SW 1271 (cell line): ENCODE results near the gene TRAFD1.
A peak's percentile ranks its signal among the peaks of the same experiment; 100 is the strongest.

ENCODE experiments used
- DNase-seq, 2 experiments: peaks; one replicate each; lab custom pipeline; 2025; lab: John Stamatoyannopoulos, UW

Gene TRAFD1

DNA sequence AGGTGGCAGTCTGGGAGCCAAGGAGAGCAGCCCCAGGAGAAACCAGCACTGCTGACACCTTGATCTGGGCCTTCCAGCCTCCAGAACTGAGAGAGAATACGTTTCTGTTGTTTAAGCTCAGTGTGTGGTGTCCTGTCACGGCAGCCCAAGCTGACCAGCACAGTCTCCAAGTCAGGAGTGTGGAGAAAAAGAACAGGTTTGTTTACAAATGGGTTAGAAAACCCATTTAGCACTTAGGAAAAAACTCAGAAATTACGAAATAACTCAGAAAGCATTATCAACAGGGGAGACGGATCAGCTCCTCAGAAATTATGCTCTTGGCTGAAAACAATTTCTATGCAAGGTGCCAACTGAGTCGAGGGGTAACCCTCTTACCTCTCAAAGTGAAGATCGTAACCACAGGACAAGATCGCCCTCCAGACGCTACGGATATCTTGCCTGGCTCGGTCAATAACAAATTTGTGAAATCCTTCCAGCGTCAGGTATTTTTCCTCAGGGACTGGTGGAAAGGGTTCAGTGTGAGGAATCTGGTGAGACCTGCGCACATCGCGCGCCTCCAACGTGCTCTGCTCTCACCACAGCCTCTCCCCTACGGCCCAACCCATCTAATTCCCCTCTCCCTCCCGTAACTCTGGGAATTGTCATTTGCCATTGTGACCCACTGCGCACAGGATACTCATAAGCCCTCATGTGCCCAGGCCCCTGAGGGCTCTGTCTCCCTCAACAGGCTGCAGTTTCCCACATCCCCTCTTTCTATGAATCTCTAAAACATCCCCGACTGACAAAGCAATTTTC, 50.2 kb downstream of the TRAFD1 start:
- DNase-seq: no peak

DNA sequence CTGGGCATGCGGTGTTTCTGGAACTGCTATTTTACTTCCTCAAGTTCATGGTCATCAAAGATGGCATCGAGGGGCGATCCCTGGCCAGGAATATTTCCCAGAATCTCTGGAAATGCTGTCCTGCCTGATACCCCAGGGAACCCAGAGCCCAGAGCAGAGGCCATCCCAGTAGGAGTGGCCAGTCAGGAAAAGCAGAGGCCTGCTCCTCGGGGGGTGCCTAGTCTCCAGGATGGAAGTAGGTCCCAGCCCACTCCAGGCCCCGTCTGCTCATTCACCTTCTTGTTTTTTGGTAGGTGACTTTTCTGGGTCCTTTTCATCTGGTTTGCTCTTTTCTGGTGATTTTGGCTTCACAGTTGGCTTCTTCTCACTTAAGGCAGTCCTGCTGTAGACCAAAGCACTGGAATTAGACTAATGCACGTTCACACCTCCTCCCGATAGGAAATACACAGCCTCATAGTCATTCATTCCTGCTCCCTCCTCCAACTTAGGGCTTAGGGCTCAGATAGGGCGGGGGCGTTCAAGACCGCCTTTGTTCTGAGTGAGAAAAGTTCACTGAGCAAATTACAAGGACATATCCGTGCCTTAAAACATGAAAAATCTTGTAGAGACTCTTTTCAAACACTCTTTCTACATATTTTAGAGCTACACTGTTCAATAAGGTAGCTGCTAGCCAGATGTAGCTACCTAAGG, 51.1 kb downstream of the TRAFD1 start:
- no peak for DNase-seq

DNA sequence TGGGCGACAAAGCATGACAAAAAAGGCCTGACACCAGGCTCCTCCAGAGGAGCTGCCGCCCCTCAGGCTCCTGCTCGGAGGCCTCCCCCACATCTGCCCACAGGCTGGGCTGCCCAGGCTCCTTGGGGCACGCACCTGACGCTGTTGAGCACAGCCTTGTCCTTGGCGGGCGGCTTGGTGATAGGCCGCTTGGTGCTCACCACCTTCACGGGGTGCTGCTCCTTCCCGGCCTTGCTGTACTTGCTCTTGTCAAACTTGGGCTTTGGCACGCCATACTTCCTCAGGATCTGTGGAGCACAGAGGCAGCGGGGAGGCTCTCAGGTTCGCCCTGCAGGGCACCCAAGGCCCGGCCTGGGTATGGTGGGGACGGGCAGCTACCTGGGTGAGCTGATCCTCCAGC, 53.4 kb downstream of the TRAFD1 start:
- DNase-seq: no peak

DNA sequence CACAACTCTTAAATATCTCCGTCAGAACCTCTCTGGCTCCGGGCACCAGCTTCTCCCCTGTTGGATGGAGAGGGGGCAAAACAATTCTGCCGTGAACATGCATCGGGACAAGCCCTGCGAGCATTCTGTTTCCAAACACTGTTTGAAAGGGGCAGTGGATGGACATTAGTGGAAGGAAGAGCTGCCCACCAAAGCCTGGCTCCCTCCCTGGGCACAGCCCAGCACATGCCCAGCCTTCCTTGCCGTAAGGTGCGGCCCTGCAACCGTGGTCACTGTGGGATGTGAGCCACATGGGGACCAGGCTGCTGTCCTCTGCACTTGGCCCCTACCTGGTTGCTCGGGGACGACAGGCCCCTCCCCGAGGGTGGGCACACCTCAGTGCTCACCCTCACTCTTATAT, 54.0 kb downstream of the TRAFD1 start:
- no peak for DNase-seq

DNA sequence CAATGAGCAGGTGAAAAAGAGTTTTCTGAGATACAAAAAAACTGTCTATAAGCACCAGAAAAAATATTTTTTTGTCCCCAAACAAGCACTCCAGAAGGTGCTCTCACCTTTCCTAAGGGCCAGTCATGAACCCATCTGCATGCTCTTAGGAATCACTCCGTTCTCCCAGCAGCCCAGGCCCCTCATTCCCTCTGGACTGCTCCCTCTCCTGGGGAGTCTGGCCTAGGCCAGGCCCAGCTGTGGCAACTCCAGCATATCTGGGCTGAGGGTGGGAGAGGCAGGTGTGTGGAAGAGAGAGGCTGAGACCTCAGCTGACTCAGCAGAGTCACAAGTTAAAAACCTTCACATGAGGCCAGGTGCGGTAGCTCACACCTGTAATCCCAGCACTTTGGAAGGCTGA, 54.6 kb downstream of the TRAFD1 start:
- DNase-seq: no peak

DNA sequence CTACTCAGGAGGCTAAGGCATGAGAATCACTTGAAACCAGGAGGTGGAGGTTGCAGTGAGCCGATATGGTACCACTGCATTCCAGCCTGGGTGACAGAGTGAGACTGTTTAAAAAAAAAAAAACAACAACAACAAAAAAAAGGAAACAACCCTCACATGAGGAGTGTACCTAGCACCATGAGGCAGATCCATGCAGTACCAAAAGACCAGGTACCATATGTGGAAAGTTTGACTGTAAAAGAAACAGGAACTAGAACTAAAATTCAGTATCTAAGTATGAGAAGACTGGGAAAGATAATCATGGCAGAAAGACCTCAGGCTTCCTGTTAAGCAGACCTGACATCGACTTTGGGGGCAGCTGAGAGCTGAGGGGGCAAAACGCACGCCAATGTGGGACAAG, 55.1 kb downstream of the TRAFD1 start:
- DNase-seq: no peak

DNA sequence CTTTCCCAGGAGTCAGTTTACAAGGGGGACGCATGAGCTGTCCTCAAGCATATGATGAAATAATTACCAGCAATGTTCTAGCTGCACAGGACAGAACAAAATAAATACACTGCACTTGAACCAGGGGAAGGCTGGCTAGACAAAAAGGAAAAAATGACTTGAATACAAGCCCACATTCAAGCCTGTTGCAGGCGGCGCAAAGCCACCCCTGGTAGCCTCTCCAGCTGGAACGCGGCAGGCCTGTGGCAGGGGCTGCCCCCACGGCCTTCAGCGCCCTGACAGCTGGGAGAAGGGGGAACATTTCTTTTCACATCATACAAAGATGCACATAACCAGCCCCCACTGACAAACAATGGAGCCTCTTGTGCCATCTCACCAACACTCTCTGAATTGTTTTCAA, 57.1 kb downstream of the TRAFD1 start:
- no peak for DNase-seq

DNA sequence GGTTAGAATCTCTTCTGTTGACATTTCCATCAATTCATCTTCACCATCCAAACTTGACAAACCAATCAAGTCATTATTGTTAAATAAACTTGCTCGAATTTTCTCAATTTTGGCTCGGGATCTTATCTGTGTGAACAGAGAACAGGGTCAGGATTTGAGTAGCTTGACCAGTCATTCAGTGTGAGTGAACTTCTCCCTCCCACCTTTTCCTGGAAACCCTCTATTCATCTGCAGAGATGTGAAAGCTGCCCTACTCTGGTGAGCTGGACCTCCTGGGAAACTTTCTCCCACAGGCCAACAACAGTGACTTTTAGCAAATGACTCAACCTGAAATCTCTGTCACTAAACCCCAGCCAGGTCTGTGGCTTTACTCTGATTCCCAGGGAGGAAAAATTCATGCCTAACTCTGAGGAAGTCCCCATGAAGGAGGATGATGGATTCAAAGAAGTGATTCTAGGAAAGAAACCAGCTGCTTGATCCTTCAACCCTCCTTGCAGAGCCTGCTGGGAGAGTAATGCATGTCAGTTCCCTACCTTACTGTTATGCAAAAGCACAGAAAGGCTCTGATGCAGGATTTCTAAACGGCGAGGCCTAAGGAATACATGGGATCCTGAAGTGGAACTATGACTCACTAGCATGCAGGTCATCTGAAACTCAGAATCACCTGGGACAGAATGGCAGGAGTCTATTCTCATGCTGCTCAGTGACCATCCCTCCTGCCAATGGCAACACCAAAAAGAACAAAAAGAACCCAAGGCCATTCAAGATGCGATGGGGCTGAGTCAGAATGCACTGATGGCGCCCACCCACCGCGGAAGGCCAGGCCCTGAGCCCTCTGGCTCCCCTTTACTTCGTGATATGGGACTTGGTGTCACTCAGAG, 58.0 kb downstream of the TRAFD1 start:
- no peak for DNase-seq

DNA sequence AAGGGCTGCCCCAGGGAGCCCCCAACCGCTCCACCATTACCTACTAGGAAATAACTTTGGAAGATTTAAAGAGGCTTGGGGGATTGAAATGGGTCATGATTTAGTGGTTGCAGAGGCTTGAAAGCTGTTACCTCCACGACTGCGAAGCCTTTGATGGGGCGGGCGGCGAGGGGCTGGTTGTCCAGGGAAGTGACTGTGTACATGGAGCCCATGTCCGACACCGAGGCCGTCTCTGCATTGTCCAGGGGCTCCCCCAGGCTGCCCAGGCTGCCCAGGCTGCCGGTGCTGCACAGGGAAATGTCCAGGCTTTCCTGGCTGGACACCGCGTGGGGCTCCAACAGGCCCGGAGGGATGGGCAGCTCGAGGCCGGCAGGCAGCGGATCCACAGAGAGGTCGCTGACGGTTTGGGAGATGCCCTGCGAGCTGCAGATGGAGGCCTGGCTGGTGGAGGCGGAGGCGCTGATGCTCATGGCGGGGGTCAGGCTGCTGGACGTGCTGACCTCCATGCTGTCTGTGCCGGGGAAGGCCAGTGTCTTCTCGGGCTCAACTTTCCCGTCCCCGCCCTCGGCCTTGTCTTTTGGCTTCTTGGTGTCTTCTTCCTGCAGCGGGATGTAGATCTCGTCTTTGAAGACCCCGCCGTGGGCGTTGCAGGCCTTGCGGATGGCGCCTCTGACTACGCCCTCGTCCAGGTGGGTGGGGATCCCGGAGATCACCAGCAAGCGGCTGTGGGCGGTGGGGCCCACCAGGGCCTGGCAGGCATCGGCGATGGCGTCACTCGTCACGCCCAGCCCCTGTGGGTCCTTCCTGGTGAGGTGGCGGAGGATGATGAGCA, 58.9 kb downstream of the TRAFD1 start:
- DNase-seq: no peak

DNA sequence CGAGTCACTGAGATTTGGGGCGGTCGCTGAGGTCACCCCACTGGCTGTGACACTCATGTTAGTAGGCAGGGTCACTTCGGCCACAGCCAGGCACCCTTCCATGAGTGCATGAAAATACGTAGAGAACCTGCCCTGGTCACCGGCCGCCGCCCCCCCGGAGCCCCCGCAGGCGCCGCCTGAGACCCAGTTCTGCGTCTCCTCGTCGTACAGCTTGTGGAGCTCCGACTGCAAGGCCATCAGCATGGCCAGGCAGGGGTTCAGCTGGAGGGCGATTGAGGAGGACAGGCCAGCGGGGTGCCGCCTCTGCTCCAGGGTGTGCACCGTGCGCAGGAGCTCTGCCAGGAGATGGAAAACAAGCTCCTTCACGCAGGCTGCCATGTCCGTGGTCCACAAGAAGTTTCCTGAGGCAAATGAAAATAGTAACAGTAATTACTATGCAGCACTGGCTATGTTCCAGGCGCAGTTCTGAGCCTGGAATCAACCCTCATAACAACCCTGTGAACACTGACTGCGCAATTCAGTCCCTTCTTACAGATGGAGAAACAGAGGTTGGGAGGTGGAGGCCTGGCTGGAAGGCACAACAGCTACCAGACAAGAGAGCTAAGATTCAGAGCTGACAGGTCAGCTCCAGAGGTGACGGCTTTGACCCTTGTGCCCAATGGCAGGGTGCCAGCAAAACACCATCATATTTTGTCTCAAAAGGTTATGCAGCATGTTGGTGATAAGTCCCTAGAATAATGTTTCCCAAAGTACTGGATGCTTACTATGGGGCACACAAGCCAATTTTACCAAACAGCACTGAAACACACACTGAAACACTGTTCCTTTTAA, 59.9 kb downstream of the TRAFD1 start:
- no peak for DNase-seq

DNA sequence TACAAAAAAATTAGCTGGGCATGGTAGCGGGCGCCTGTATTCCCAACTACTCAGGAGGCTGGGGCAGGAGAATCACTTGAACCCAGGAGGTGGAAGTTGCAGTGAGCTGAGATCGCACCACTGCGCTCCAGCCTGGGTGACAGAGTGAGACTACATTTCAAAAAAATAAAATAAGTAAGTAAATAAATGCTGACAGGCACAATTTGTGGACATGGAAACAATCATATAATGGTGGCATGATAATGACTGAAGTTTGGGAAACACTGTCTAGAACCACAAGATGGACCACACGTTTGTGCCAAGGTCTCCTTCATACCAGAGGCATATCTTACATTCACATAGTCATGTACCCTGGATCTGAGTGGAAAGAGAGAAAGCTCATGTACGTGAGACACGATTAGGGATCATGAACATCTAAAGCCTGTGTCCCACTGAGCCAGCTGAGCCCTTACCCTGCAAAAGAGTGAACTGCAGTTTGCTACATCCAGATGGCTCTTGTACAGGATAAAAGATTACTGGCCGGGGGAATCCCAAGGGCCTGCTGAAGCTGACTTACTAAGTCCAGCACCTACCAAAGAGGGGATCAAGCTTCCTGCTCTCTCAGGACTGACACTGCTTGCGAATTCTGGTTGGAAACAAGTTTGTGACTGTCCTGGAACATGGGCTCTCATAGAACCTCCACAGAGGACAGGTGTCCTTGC, 62.9 kb downstream of the TRAFD1 start:
- no peak for DNase-seq

DNA sequence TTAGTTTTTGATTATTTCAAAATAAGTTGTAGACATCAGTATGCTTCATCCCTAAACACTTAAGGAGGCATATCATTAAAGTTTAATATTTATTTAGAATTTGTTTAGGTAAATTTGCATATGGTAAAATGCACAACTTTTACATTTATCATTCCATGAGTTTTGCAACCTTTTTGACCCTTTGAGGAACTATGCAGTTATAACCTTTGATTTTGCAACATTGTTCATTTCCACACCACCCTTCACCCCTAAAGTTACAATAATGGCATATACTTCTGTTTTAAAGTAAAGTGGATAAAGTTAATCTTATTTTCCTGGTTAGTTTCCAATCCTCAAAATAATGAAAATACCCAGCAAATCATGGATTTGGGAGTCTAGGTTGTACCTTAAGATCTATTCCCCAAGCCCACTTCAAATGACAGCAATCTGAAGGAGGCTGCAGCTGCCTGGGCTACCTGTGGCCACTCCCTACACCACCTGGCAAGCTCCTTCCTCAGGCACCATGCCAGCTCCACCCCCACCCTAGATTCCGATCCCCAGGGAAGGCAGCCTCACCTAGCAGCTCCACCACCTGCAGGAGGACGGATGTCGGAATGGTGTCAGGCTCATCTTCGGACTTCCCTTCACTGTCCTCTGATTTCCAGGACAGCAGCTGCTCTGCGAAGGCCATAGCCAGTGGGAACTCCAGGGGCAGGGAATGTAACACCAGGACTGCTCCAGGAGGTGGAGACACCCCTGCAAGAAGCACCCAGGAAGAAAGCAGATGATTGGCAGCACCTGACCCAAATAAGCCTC, 65.1 kb downstream of the TRAFD1 start:
- DNase-seq: no peak

DNA sequence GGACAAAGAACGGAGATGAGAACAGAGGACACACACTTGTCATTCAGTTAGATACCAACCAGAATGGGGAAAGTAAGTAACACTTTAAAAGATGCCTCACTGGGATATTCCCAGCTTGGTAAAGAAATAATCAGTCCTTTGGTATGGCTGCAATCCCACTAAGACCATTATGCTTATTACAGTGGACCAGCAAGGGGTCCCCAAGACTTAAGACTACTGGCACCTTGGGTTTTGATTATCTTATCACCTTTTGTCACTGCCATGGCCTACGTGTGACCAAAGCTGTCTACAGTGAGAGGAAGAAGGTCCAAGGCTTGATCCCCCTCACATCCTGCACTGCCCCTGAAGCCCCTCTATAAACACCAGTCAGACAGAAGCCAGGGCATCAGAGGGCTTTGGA, 65.8 kb downstream of the TRAFD1 start:
- DNase-seq: no peak

DNA sequence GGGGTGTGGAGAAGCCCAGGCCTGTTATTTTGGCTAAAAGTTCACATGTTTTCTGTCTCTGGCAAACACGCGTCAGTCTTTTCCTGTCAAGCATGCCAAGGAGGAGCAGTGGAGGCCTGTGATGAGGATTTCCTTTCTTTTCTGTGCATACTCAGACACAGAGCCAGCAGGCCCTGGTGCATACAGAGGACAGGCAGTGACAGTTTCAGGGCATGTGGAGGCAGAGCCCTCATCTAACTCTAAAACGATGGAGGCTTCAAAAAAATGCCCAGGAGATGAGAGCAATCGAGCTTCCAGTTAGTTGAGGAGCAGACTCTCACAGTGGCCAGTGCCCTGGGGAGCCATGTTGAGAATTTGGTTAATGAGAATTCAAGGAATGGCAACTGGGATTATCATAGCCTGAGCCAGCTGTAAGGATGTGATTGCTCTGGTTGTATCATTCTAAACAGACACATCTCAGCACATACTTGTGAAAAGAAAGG, 66.5 kb downstream of the TRAFD1 start:
- no peak for DNase-seq

DNA sequence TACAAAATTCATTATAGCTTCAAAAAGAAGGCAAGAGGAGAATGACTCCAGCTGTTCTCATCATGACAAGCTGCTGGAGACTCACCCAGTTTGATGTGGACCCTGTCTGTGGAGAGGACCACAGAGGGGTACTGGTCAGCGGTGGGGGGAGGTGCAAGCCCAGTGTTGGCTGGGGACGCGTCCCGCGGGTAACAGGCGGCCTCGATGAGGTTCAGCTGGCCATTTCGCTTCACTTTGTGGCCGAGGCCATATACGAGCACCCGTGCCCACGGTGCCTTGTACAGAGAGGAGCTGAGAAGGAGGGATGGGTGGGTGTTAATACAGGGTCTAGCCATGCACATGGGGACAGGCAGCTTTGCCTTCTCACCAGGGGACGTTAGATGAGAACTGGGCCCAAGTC, 67.1 kb downstream of the TRAFD1 start:
- DNase-seq: no peak

DNA sequence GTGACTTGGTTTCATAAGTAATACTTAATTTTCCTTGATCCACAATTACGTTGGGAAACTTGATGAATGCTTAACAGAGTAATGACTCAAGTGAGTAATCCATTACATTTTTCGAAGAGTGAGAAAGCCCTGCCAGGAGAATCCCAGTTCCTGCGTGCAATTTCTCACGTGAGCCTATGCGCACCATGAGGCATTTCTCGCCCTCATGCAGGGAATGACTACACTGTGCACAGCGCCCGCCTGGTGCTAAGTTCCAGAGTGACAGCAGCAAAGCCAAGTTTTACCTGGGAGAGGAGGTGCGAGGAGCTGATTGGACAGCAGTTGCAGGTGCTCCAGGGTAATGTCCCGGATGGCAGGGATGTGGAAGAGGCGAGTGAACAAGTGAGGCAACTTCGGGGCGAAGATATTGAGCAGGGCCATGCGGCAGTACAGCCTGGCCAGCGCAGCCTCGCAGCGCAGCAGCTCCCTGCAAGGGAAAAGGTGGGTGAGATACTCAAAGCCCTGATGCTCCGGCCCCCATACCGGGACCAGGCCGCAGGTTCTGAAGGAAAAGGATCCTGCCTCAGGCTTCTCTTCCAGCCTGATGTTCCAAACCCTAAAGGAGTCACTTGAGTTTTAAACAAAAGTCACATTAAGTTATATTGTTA, 69.4 kb downstream of the TRAFD1 start:
- no peak for DNase-seq

DNA sequence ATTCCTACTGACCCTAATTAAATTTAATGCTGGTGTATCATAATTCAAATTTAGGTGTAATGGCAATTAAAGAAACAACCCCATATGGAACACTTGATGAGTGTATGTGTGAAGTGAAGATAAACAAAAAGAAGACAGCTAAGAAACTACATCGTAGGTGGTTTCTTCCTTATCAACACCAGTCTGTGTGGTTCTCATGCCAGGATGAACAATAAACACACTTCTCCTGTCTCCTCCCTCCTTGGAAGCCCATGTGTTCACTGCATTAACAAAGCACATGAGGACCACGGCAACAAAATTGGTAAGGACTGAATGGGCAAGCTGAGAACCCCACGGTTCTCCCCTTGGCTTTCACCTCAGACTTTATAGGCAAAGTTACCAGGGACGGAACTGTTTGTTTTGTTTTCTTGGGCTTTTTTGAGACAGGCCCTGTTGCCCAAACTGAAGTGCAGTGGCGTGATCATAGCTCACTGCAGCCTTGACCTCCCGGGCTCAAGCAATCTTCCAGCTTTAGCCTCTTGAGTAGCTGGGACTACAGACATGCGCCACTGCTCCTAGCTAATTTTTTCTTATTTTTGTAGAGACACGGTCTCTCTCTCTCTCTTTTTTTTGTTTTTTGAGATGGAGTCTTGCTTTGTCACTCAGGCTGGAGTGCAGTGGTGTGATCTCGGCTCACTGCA, 71.0 kb downstream of the TRAFD1 start:
- DNase-seq: no peak

DNA sequence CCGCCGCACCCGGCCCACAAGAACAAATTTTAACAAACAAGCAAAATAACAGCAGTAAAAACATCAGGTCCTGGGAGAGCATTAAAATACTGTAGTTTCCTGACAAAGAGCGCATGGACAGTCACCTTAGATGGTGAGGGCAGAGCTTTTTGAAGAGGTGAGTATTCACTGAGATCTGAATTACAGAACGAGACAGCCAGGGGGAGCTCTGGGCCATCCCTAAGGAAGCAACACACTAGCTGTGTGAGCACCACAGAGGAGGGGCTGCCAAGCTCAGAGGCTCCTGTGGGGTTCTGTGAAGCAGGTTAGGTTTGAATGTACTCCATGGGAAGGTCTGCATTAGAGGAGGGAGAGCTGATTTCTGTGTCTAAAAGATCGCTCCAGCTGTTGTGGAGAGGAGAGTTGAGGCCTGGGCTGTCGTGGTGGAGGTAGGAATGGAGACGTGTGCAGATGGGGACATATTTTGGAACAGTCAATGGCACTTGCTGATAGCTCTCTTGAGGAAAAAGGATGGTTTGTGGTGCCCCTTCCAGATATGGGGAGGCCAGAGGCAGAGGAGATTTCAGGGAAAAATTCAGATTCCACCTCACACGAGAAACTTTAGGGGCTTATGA, 72.9 kb downstream of the TRAFD1 start:
- DNase-seq: peak in 1 of 2 experiments; percentile 58
